Activated T-cell treated with anti-CD3 and anti-CD28 coated beads for 1 hour (primary cell): ENCODE data around the gene MTUS2.

ENCODE experiments used
- DNase-seq: peaks from one replicate; pipeline ENCODE4 v3.0.0-alpha.2; 2020; ENCODE audit warnings: low read depth

Gene MTUS2

DNA sequence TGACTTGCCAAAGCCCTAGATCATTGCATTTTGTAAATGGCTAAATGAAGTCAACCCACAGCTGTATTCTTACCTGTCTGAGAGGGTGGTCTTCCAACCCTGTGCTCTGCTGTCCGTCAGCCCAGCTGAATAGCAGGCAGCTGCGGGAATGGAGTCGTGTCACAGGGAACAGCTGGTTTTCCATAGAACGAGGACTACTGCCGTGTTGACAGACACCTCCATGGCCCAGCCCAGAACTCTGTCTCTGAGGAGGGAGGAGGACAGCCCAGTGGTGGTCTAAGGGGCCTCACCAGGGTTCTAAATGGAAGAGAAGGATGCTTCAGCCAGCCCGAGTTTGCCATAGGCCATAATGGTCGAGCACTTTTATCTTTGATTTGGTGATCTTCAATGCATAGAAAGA lies 664.7 kb downstream of the MTUS2 start:
- no peak for DNase-seq

DNA sequence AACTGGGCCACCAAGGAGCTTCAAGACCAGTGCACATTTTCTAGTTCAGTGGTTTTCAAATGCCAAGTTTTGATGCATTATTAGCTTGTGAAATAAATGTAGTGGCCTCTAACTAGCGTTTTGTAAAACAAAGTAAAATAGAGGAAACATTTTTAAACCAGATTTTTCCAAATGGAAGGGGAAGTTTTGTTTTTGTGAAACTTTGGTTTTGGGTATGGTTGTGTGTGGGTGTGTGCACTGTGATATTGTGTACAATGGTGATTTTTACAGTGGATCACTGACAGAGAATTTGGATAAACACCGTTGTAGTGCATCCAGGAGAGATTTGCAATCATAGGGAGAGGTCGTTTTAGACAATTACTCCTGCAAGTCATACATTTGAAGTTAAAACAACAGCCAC lies 666.4 kb downstream of the MTUS2 start:
- DNase-seq = no peak

DNA sequence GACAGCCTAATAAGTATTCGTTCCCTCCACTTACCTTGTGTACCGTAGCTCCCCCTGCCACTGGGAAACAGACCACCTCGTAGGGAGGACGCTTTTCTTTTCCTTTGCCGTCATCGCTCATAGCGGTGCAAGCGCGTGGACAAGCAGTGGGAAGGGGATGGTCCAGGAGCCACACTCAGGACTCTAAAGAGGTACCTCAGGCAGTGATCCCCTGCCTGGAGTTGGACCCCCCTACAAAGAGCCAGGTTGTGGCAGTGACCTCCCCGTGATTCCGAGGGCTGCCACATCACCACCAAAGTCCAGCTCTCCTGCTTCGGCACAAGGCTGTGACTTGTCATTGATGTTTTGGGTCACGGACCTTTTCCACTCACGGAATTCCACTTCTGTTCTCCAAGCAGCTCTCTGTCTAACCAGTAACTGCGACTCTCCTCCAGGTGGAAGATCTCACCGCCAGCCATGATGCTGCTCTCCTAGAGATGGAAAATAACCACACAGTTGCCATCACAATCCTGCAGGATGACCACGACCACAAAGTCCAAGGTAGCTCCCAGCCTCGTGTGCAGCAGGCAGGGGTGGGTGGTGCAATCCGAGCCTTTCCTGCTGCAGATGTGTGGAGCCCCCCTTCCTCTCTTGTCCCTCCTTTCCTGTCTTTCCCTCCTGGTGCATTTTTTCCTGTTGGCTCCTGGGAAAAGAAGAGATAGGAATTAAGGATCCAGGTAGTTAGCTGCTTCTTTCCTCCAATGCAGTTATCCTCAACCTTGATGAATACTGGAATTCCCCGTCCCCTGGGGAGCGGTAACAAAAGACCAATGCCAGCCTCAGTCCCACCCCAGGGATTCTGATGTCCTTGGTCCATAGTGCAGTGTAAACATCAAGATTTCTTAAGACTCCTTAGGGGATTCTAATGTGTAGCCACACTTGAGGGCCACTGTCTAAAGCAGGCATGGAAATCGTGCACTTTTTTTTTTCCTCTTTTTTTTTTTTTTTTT lies 667.6 kb downstream of the MTUS2 start:
- no peak for DNase-seq

DNA sequence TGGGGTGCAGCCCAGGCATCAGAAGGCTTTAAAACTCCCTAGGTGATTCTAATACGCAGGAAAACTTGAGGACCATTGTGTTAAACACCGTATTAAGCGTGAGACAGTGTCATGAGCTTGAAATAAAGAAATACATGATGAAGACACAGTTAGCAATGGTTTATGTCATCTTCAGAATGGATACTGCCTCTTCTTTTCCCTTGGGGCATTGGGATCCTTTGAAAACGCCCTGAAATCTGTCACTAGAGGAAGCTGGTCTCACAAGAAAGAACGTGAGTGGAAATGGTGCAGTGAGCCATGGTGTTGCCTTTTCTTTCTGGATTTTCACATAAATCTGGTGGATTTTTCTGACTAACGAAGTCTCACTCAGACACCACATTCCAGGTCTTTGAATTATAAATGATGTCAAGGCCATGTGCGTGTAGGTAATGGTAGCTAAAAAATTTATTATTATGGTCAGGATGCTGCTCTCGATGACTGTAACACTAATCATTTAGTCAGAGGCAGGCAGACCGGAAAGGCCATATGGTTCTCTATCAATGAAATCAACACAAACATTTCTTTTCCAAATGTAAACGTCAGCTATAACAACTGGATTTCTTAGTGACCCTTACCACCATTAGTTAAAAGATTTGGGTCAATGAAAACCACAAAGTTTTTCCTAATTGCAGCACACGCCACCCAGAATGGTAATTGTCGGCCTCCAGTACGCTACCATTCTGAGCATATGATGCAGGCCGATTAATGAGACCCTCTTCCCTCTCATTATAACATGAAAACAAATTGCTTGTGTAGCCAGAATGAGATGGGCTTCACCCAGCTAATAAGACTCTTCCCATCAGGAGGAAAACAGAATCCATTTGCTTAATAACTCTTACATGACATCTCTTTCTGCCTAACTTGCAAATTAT lies 669.8 kb downstream of the MTUS2 start:
- no peak for DNase-seq

DNA sequence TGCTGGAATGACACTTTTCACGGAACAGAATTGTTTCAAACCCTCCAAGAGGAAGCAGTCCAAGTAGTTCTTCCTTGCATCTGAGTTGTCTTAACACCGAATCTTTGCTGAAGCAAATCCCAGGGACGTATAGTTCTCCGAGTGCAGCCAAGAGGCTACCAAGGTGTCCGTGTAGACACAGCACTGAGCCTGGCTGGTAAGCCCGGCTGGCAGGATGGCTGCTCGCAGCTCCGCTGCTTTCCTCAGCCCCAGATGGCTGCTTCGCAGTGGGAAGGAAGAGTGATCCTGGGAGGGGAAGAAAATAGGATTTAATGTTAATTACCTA lies 670.4 kb downstream of the MTUS2 start:
- DNase-seq = no peak

DNA sequence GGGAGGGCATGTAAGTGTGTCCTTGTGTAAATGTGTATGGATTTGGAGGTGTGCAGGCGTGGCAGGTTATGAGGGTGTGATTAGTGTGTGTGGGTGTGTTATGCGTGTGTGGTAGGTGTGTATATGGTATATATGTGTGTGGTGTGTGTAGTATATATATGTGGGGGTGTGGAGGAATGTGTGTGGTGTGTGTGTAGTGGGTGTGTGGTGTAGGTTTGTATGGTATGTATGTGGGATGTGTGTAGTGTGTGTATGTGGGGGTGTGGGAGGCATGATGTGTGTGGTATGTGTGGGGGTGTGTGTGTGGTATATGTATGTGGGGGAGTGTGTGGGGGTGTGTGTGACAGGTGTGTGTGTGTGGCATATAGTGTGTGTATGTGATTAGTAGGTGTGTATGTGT lies 671.1 kb downstream of the MTUS2 start:
- no peak for DNase-seq

DNA sequence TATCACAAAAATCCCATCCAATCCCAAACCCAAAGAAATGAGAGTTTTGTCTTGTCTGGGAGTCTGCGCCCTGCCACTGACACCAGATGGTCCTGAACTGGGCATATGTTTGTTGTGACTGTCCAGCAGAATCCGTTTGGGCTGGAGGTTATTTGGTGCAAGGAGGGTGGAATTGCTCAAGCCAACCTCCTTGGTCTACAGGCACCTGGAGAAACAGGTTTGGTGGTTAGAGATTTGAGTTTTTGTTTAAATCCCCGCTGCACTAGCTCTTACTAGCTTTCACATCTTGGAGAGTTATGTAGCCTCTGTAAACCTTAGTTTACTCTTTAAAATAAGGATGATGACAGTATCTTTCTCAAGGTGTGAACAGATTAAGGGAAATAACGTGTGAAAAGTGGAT lies 673.7 kb downstream of the MTUS2 start:
- no peak for DNase-seq

DNA sequence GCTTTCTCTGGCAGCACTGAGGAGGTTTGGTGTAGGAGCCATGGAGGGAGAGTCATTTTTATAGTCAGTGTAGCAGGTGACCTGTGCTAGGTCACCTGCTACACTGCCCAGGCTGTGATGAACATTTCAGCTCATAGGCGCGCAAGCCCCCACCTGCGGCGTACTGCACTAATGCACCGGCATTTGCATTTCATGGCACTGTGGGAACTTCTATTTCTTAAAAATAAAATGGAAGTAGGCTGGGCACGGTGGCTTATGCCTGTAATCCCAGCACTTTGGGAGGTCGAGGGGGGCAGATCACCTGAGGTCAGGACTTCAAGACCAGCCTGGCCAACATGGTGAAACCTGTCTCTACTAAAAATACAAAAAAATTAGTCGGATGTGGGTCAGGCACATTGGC lies 674.4 kb downstream of the MTUS2 start:
- no peak for DNase-seq

DNA sequence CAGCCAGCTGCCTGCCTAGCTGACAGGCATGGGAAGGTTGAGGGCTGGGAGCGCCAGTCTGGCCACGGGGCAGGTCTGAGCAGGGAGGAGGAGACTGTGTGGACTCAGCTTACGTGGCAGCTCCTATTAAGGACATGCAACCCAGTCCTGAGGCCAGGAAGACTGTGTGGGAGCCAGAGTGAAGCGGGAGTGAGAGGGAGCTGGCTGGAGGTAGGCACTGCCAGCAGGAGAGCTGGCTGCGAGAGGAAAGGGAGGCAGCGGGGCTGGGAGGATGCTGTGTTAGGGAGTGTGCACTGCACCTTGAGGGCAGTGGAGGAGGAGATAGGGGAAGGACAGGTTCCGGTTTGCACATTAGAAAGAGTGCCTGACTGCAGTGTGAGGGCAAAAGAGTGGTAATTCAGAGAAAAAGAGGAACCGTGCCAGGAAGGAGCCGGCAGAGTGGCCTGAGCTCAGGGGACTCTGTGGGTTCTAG lies 676.1 kb downstream of the MTUS2 start:
- no peak for DNase-seq

DNA sequence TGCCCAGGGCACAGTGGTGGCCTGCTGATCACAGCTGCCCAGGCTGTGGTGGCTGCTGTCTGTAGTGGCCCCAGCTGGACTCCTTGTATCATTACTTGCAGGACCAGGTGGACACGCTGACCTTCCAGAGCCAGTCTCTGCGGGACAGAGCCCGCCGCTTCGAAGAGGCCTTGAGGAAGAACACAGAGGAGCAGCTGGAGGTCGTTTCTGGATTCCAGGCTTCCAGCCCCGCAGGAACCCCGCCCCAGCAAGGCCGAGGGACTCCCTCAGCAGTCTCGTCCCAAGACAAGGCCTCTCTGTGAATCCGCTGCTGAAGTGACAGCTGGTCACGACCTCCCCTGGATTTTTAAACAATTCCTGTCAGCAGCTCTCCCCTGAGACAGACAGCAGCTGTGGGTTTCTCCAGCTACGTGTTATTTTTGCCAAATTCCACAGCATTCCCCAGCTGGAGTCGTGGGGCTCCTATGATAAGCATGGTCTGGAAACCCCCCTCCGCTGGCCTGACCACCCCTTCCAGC lies 677.1 kb downstream of the MTUS2 start:
- no peak for DNase-seq

DNA sequence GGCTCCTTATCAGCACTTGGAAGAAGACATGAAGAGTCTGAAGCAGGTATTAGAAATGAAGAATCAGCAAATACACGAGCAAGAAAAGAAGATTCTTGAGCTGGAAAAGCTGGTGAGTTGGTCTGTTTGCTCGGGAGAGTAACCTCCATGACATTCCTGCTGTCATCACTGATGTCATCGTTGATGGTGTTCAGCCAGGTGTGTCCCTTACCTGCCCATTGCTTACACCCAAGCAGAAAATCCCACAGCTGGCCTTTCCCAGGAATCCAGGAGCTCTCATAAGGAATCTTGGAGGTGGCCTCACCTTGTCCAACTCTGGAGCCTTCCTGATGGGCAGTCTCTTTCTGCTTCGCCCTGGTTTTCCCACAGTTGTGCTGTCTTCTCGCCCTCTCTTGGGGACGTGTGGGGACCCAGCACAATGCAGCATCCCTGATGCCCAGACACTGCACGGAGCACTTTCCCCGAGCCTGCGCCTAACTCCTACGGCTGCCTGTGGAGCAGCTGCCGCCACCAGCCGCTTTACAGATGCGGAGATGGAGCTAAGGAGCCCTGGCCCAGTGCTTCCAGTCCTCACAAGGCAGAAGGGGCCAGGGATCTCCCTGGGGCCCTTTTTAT lies 678.4 kb downstream of the MTUS2 start:
- DNase-seq = no peak

DNA sequence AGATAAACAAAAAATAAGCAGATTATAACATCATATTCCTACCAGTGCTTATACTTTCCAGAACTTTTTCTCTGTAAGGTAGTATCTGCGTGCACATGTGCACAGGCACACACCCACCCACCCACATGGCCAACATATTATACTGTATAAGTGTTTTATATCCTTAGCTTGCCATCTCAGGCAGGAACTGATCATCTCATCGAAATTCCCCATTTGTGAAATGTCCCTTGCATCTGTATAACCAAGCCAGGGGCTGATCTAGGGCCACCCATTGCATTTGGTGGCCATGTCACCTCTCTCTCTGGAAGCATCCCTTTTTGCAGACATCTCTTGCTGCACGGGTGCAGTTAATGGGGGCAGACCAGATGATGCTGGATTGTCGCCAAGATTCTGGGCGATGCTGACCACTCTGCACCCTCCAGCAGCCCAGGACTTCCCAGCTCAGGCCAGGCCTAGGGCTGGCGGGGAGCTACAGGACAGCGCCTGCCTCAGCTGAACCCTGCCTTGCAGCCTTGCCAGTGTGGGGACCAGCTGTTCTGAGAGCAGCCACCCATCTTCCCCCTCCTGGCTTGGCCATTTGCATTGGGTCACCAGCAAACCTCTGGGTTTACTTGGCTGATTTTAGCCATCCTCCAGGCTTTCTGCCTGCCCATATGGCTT lies 679.5 kb downstream of the MTUS2 start:
- no peak for DNase-seq

DNA sequence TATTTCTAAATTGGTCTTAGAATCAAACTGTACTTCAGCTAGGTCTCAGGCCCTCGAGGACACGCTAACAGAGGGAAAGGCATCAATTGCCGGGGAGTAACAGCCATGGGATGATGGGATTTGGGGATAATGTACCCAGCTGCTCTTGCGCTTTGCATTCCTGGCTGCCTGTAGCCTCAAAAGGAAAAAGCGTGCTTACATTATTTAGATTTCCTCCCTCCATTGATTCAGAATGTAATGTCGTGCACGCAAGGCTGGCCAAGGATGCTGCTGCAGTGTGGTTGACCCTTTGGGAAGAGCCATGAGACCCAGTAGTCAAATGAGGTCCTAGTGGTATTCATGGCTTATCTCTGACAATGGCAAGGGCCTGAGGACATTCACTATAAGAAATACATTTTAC lies 680.2 kb downstream of the MTUS2 start:
- DNase-seq = no peak

DNA sequence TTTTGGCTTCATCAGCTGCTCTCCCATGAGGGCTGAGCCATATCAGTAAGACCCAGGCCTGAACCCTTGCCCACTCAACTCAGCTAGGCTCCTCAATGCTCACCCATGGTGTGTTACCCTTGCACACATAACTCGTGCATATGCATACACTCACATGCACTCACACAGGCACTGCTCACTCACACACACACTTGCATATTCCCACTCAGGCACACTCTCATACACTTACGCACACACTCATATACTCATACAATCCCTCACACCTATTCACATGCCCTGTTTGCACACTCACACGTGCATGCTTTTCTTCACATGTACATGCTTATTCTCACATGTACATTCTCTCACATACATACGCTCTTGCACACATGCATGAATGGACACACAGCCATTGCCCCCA lies 681.5 kb downstream of the MTUS2 start:
- DNase-seq = no peak

DNA sequence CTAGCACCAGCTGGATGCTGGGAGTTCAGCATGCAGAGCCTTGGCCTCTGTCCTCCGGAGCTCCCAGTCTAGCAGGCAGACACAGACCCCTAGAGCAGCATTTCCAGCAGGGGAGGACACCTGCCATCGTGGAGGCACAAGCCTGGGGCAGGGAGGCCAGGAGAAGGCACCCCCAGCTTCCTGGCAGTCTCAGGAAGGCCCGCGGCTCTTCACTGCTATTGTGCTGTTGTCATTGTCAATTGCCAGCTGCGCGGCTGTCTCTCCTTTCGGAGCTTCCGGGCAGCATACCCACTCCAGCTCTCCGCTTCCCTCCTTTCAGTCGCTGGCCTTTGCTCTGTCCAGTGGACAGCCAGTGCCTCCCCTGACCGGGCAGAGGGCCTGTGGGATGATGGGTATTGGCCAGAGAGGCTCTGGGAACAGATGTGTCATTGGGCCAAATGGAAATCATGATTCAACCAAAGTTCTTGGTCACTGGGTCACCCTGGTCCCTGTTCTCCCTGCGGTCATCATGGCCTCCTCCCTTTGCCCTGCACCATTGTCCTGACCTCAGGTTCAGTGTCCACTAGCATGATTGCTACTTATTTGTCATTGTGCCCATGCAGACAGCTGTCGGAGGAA lies 682.4 kb downstream of the MTUS2 start:
- no peak for DNase-seq

DNA sequence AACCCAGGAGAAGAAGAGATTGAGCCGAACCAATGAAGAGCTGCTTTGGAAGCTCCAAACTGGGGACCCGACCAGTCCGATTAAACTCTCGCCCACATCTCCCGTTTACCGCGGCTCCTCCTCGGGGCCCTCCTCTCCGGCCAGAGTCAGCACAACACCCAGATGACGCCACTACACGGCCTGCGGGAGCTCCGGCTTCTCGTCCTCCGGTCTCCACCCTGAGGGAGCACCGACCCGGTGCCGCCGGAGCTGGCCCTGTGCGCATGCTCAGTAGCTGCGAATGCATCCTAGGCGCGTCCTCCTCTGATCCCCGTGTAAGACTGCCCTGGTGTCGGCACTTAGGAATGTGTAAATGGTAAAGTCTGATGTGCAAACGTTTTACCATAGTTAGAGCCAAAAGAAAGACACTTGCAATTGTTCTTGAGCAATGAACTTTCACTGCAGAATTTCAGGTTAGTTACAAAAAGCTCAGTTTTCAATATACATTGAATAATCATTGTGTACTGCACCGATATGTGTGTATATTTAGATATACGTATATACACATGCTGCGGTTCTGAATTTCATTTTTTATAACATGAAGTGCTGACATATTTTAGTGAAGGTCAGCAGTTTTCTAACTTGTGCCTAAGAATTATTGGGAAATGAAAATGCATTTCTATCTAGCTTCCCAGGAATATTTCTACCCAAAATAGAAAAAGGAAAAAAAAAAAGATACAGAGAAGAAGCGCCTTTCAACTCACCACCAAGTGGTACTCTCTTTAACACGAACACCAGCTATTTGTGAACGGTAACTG lies 683.1 kb downstream of the MTUS2 start:
- no peak for DNase-seq

DNA sequence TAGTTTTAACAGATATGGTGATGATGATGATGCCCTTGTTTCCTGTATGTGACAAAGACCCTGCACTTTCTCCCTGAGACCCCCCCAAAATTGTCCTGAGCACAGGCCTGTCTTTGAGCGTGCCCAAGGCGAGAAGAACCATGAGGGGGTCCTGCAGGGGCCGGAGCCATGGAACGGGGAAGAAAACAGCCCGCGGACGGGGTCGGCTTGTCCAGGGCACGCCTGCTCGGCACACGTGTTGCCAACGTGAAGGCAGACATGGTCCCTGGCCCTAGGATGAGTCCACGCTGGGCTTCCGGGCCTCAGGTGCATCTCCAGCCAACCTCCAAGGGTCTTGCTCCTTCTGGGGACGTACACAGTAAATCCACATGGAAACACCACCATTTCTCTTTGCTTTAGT lies 684.6 kb downstream of the MTUS2 start:
- DNase-seq = no peak

DNA sequence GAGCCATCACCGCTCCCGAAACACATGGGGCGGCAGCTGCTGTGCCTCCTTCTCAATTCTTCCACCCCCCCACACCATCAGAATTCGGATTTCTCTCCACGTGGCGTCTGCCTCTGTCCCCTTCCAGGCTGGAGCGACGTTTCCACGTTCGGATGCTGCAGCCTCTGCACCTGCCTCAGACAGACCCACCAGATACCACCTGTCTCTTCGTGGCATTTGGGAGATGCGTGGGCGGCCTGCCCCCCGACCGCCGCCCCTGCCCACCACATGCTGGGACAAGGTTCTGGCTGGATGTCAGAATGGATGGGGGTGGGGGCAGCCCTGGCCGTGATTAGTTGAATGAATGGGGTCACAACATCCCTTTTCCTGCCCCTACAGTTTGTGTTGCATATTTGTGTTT lies 685.4 kb downstream of the MTUS2 start:
- DNase-seq = no peak

DNA sequence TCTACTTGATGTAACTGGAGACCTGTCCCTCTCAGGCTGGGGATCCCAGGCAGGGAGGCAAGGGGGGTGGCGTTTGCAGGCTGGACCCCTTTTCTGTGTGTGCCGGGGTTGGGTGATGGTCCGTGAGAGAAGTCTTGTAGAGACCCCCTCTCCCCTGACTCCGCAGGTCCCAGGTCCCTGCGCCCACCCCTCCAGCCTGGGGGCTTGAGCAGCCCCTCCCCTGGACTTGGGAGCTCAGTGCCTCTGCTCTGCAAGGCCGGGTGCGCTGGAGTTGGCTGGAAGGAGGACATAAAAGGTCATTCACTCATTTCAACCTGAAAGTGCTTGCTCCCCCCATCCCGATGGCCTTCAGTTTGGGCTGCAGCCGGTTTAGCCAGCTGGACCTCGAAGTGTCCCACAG lies 685.8 kb downstream of the MTUS2 start:
- no peak for DNase-seq

DNA sequence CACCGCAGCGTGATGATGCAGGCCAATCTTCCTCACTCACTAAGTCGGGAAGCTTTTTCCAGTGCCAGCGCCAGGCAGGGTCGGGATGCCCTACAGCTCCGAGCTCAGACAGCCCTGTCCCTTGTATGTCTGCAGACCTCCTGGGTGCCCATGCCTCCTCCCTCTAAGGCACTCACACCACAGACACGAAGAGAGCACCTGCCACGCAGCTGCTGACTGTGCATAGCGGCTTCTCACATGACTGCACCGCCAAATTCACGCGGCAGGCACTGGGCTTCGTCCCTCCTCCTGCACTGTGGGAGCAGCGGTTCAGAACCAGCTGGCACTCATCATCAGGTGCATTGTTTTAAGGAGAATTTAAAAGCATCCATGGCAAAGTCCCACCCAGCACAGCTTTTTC lies 687.2 kb downstream of the MTUS2 start:
- DNase-seq = no peak
